Spleen (tissue), 7 donors: ENCODE results near the gene FOXQ1.

Experiments
- CTCF ChIP-seq, 11 experiments: fragments of 200-600 bp in 7 of 11; fragments of 450-650 bp in 4 of 11; sonication (generic) in 4 of 11; IDR thresholded peaks in 8 of 11; conservative IDR thresholded peaks in 3 of 11; 1 replicate in 7 of 11; 2 replicates in 4 of 11; pipeline versions ENCODE4 v1.4.0 to v1.8.0; 2016 to 2021; ENCODE audit warnings: antibody characterized with exemption in 11 of 11, inconsistent platforms in 4 of 11, mild to moderate bottlenecking in 1 of 11
- POLR2A ChIP-seq, 3 donors: fragments of 450-650 bp; IDR thresholded peaks; one replicate each; pipeline ENCODE4 v1.5.1; 2017; ENCODE audit warnings: antibody characterized with exemption in 3 of 3, mild to moderate bottlenecking in 1 of 3
- POLR2AphosphoS5 ChIP-seq, 3 donors: sonication (generic); formaldehyde crosslinking; IDR thresholded peaks; one replicate each; pipeline ENCODE4 v1.5.1; 2017; ENCODE audit warnings: antibody characterized with exemption in 3 of 3
- donor health status: DM: no; HTN: no; CAD: no; lungs with moderate emphysema.
- donor health status: DM: no; HTN: no; CAD: no.
- donor health status: DM: no; HTN: no; CAD: no.

- no peak for TF ChIP-seq CTCF (IDR thresholded peaks at IDR 0.05 in 8 of 11, conservative IDR thresholded peaks at IDR 0.05 in 3 of 11)
- TF ChIP-seq POLR2AphosphoS5 (IDR thresholded peaks at IDR 0.05), result no peak
- no peak for TF ChIP-seq POLR2A (IDR thresholded peaks at IDR 0.05)
Measured at GRCh38 chr6:1315560-1316386, 3.9 kb downstream of the FOXQ1 start.
